Mesendoderm (in vitro differentiated cells): Measurements from ENCODE around the gene KCNN2.
"Not testable (repeated sequence)": the region's sequence is repeated elsewhere in the genome, so short reads cannot be mapped to it uniquely, and the experiment has no call there.

ENCODE experiments used
- DNase-seq: peaks from one replicate; pipeline ENCODE4 v3.0.0; 2013
- H2AK5ac ChIP-seq: 2 replicates; pipeline ENCODE4 v1.6.1; 2013; ENCODE audit warnings: low read length, inconsistent platforms
- H2BK120ac ChIP-seq: 2 replicates; pipeline ENCODE4 v1.6.1; 2013; ENCODE audit warnings: low read depth, mild to moderate bottlenecking, low read length, moderate library complexity, mixed read lengths
- H2BK15ac ChIP-seq: replicated peaks from 2 replicates; pipeline ENCODE4 v1.6.1; 2013; ENCODE audit warnings: low read depth, mild to moderate bottlenecking, moderate library complexity
- H2BK5ac ChIP-seq: 2 replicates; pipeline ENCODE4 v1.6.1; 2013; ENCODE audit warnings: low read length, inconsistent platforms
- H3K18ac ChIP-seq: 2 replicates; pipeline ENCODE4 v1.6.1; 2013; ENCODE audit warnings: mild to moderate bottlenecking, low read length, mixed read lengths
- H3K23ac ChIP-seq: one replicate; pipeline ENCODE4 v1.6.1; 2013; ENCODE audit warnings: low read length
- H3K27ac ChIP-seq: 2 replicates; pipeline ENCODE4 v1.5.1; 2013; ENCODE audit warnings: low read depth, mild to moderate bottlenecking, inconsistent platforms, low read length, moderate library complexity
- H3K27me3 ChIP-seq: 2 replicates; pipeline ENCODE4 v1.6.1; 2013; ENCODE audit warnings: low read length, control low read depth, mild to moderate bottlenecking, inconsistent platforms; ENCODE audit not compliant: insufficient read depth, poor library complexity
- H3K36me3 ChIP-seq: 2 replicates; pipeline ENCODE4 v1.6.1; 2013; ENCODE audit warnings: low read length, inconsistent platforms; ENCODE audit not compliant: control insufficient read depth, insufficient read depth
- H3K4ac ChIP-seq: one replicate; pipeline ENCODE4 v1.6.1; 2013; ENCODE audit warnings: low read depth, mild to moderate bottlenecking, low read length, moderate library complexity
- H3K4me1 ChIP-seq: 2 replicates; pipeline ENCODE4 v1.6.1; 2013; ENCODE audit warnings: low read depth, low read length, inconsistent platforms; ENCODE audit not compliant: control insufficient read depth
- H3K4me2 ChIP-seq: 2 replicates; pipeline ENCODE4 v1.6.1; 2013; ENCODE audit warnings: low read length
- H3K4me3 ChIP-seq: 2 replicates; pipeline ENCODE4 v1.5.1; 2013; ENCODE audit warnings: mild to moderate bottlenecking, low read length
- H3K56ac ChIP-seq: one replicate; pipeline ENCODE4 v1.6.1; 2013; ENCODE audit warnings: low read length
- H3K79me1 ChIP-seq: 2 replicates; pipeline ENCODE4 v1.6.1; 2013; ENCODE audit warnings: low read length, inconsistent platforms
- H3K79me2 ChIP-seq: 2 replicates; pipeline ENCODE4 v1.6.1; 2013; ENCODE audit warnings: mild to moderate bottlenecking, low read length; ENCODE audit not compliant: control insufficient read depth, insufficient read depth
- H3K9ac ChIP-seq: 2 replicates; pipeline ENCODE4 v1.6.1; 2013; ENCODE audit warnings: low read length, inconsistent platforms
- H4K5ac ChIP-seq: one replicate; pipeline ENCODE4 v1.6.1; 2013; ENCODE audit warnings: low read length
- H4K8ac ChIP-seq: one replicate; pipeline ENCODE4 v1.6.1; 2013; ENCODE audit warnings: low read depth, mild to moderate bottlenecking, control low read depth, low read length, moderate library complexity
- WGBS: extraction: QIAGEN DNeasy Blood & Tissue Kit; methylation state at CpG from one replicate; pipeline ENCODE4 v1.1.7; 2013; ENCODE audit warnings: low lambda C conversion rate, missing lambda C conversion rate; ENCODE audit not compliant: insufficient coverage; ENCODE audit errors: extremely low coverage; 5-methylcytosine and 5-hydroxymethylcytosine counted together

KCNN2 gene

GRCh38 chr5:114432684-114433083 lies 70.8 kb downstream of the KCNN2 start:
- H3K27me3 ChIP-seq, H2BK120ac ChIP-seq, H2BK5ac ChIP-seq, H4K5ac ChIP-seq, H3K4me2 ChIP-seq, H3K36me3 ChIP-seq, H3K18ac ChIP-seq, H3K9ac ChIP-seq, H3K79me2 ChIP-seq, H2AK5ac ChIP-seq, H3K4me1 ChIP-seq, H3K56ac ChIP-seq, H3K79me1 ChIP-seq, H3K4ac ChIP-seq, H4K8ac ChIP-seq, H3K4me3 ChIP-seq, H3K23ac ChIP-seq, H3K27ac ChIP-seq, DNase-seq, H2BK15ac ChIP-seq: not testable (repeated sequence)
- no CpG with 5 or more reads among the region's 30 CpGs for WGBS

GRCh38 chr5:114434396-114435219 lies 72.7 kb downstream of the KCNN2 start:
- peak overlapping the region; percentile 25 for H3K4ac ChIP-seq
- no peaks in the 10 kb centered on the region for H3K27me3 ChIP-seq
- no peak overlapping the region for H3K56ac ChIP-seq
- H3K27ac ChIP-seq: no peak overlapping the region
- H2BK5ac ChIP-seq: no peak overlapping the region
- H3K4me1 ChIP-seq: peaks cover 6% of the 10 kb centered on the region
- WGBS: no CpG with 5 or more reads among the region's 5 CpGs
- no peak overlapping the region for H3K9ac ChIP-seq
- H3K79me1 ChIP-seq: no peaks in the 10 kb centered on the region
- no peak overlapping the region for H4K8ac ChIP-seq
- H3K18ac ChIP-seq: no peak overlapping the region
- H2BK15ac ChIP-seq: peak overlapping the region; percentile 42
- H3K4me3 ChIP-seq: no peak overlapping the region
- H3K36me3 ChIP-seq: no peaks in the 10 kb centered on the region
- no peak overlapping the region for H3K23ac ChIP-seq
- no peaks in the 10 kb centered on the region for H3K79me2 ChIP-seq
- H2BK120ac ChIP-seq: peak overlapping the region; percentile 49
- peak; percentile 74 for DNase-seq
- H4K5ac ChIP-seq: no peak overlapping the region
- H2AK5ac ChIP-seq: no peak overlapping the region
- H3K4me2 ChIP-seq: no peak overlapping the region

GRCh38 chr5:114435220-114435481 lies 73.3 kb downstream of the KCNN2 start:
- H3K79me2 ChIP-seq: no peaks in the 10 kb centered on the region
- H3K9ac ChIP-seq: no peak overlapping the region
- H3K27me3 ChIP-seq: no peaks in the 10 kb centered on the region
- no peak overlapping the region for H3K23ac ChIP-seq
- no peaks in the 10 kb centered on the region for H3K79me1 ChIP-seq
- H3K4me2 ChIP-seq: no peak overlapping the region
- H2AK5ac ChIP-seq: no peak overlapping the region
- H3K36me3 ChIP-seq: no peaks in the 10 kb centered on the region
- DNase-seq: no peak
- peak overlapping the region; percentile 42 for H2BK15ac ChIP-seq
- peaks cover 6% of the 10 kb centered on the region for H3K4me1 ChIP-seq
- peak overlapping the region; percentile 49 for H2BK120ac ChIP-seq
- no peak overlapping the region for H4K8ac ChIP-seq
- peak overlapping the region; percentile 25 for H3K4ac ChIP-seq
- no peak overlapping the region for H3K4me3 ChIP-seq
- H3K56ac ChIP-seq: no peak overlapping the region
- no peak overlapping the region for H4K5ac ChIP-seq
- no peak overlapping the region for H3K27ac ChIP-seq
- no CpG with 5 or more reads among the region's 1 CpG for WGBS
- H2BK5ac ChIP-seq: no peak overlapping the region
- no peak overlapping the region for H3K18ac ChIP-seq

GRCh38 chr5:114435885-114436299 lies 74.0 kb downstream of the KCNN2 start:
- no peaks in the 10 kb centered on the region for H3K79me1 ChIP-seq

GRCh38 chr5:114437936-114438335 lies 76.1 kb downstream of the KCNN2 start:
- no peak overlapping the region for H3K4ac ChIP-seq
- peaks cover 6% of the 10 kb centered on the region for H3K4me1 ChIP-seq
- no peak overlapping the region for H4K8ac ChIP-seq
- H2AK5ac ChIP-seq: no peak overlapping the region
- no peak overlapping the region for H3K4me3 ChIP-seq
- no peaks in the 10 kb centered on the region for H3K27me3 ChIP-seq
- no peak overlapping the region for H3K4me2 ChIP-seq
- no peak overlapping the region for H4K5ac ChIP-seq
- no peaks in the 10 kb centered on the region for H3K79me1 ChIP-seq
- no peak overlapping the region for H2BK120ac ChIP-seq
- H3K23ac ChIP-seq: no peak overlapping the region
- H2BK15ac ChIP-seq: no peak overlapping the region
- no peak overlapping the region for H2BK5ac ChIP-seq
- no peak overlapping the region for H3K9ac ChIP-seq
- H3K27ac ChIP-seq: no peak overlapping the region
- WGBS: no CpG with 5 or more reads among the region's 2 CpGs
- no peaks in the 10 kb centered on the region for H3K79me2 ChIP-seq
- no peaks in the 10 kb centered on the region for H3K36me3 ChIP-seq
- peak; percentile 37 for DNase-seq
- no peak overlapping the region for H3K18ac ChIP-seq
- H3K56ac ChIP-seq: no peak overlapping the region

More at GRCh38 chr5:114435885-114436299, 74.0 kb downstream of the KCNN2 start:
- no peak overlapping the region for H3K18ac ChIP-seq
- DNase-seq: peak; percentile 45
- no peak overlapping the region for H2AK5ac ChIP-seq
- H2BK120ac ChIP-seq: no peak overlapping the region
- H3K4ac ChIP-seq: no peak overlapping the region
- no peaks in the 10 kb centered on the region for H3K79me2 ChIP-seq
- no CpG with 5 or more reads among the region's 1 CpG for WGBS
- H3K9ac ChIP-seq: no peak overlapping the region
- no peak overlapping the region for H3K27ac ChIP-seq
- H3K23ac ChIP-seq: no peak overlapping the region
- H3K4me1 ChIP-seq: peaks cover 6% of the 10 kb centered on the region
- H2BK15ac ChIP-seq: no peak overlapping the region
- H3K4me3 ChIP-seq: no peak overlapping the region
- no peak overlapping the region for H4K8ac ChIP-seq
- no peak overlapping the region for H2BK5ac ChIP-seq
- no peak overlapping the region for H4K5ac ChIP-seq
- no peak overlapping the region for H3K56ac ChIP-seq
- H3K27me3 ChIP-seq: no peaks in the 10 kb centered on the region
- H3K36me3 ChIP-seq: no peaks in the 10 kb centered on the region
- H3K4me2 ChIP-seq: no peak overlapping the region

GRCh38 chr5:114438471-114438870 lies 76.6 kb downstream of the KCNN2 start:
- H3K9ac ChIP-seq: no peak overlapping the region
- no peaks in the 10 kb centered on the region for H3K79me1 ChIP-seq
- H3K4me3 ChIP-seq: no peak overlapping the region
- no peak overlapping the region for H3K23ac ChIP-seq
- no peak overlapping the region for H2AK5ac ChIP-seq
- H3K56ac ChIP-seq: no peak overlapping the region
- H3K4ac ChIP-seq: no peak overlapping the region
- no peak overlapping the region for H4K8ac ChIP-seq
- no peaks in the 10 kb centered on the region for H3K79me2 ChIP-seq
- no peak overlapping the region for H2BK120ac ChIP-seq
- H3K4me2 ChIP-seq: no peak overlapping the region
- no peak overlapping the region for H2BK15ac ChIP-seq
- H4K5ac ChIP-seq: no peak overlapping the region
- H3K27me3 ChIP-seq: no peaks in the 10 kb centered on the region
- no CpG with 5 or more reads among the region's 4 CpGs for WGBS
- peak; percentile 94 for DNase-seq
- H3K36me3 ChIP-seq: no peaks in the 10 kb centered on the region
- H3K27ac ChIP-seq: no peak overlapping the region
- no peak overlapping the region for H3K18ac ChIP-seq
- no peak overlapping the region for H2BK5ac ChIP-seq
- peaks cover 6% of the 10 kb centered on the region for H3K4me1 ChIP-seq
